Gastroesophageal sphincter (tissue), 3 donors: Measurements from ENCODE around the gene MPND.

Experiments used
- POLR2AphosphoS5 ChIP-seq: sonication (generic); formaldehyde crosslinking; IDR thresholded peaks from one replicate; pipeline ENCODE4 v1.6.1; 2017; ENCODE audit warnings: antibody characterized with exemption
- TF ChIP-seq, protein P1 (sequence below), 4 experiments: fragments of 200-600 bp in 2 of 4; fragments of 450-650 bp in 2 of 4; sonication (generic) in 1 of 4; IDR thresholded peaks; one replicate each; pipeline ENCODE4 v1.5.1; 2017 to 2019; ENCODE audit warnings: antibody characterized with exemption in 4 of 4, mild to moderate bottlenecking in 2 of 4, moderate library complexity in 2 of 4

DNA sequence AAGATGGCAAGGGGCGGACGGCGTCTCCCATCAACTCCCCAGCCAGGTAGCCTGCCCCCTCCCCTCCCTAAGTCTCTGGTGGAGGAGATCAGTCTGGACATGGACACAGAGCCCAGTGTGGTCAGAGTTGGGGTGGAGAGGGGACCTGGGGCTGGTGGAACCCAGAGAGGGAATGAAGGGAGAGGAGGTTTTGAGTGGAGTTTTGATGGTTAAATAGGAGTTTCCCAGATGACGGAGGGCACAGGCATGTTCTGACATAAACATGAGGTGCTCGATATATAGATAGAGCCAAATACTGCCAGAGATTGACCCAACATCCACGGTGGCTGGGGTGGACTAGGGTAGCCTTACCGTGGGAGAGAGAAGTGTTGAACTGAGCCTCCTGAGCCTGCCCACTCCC is 24.9 kb upstream of the MPND start:
- TF ChIP-seq, protein P1, sequence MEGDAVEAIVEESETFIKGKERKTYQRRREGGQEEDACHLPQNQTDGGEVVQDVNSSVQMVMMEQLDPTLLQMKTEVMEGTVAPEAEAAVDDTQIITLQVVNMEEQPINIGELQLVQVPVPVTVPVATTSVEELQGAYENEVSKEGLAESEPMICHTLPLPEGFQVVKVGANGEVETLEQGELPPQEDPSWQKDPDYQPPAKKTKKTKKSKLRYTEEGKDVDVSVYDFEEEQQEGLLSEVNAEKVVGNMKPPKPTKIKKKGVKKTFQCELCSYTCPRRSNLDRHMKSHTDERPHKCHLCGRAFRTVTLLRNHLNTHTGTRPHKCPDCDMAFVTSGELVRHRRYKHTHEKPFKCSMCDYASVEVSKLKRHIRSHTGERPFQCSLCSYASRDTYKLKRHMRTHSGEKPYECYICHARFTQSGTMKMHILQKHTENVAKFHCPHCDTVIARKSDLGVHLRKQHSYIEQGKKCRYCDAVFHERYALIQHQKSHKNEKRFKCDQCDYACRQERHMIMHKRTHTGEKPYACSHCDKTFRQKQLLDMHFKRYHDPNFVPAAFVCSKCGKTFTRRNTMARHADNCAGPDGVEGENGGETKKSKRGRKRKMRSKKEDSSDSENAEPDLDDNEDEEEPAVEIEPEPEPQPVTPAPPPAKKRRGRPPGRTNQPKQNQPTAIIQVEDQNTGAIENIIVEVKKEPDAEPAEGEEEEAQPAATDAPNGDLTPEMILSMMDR (IDR thresholded peaks at IDR 0.05) = no peak
- no peak for TF ChIP-seq POLR2AphosphoS5
